DMS 273 (cell line): ENCODE results near the gene KLRC2.
A peak's percentile ranks its signal among the peaks of the same experiment; 100 is the strongest.
"Not testable (repeated sequence)": the region's sequence is repeated elsewhere in the genome, so short reads cannot be mapped to it uniquely, and the experiment has no call there.

Experiments
- DNase-seq: peaks from one replicate; lab custom pipeline; 2025; ENCODE audit not compliant: unreplicated experiment; lab: John Stamatoyannopoulos, UW

Gene KLRC2

DNA sequence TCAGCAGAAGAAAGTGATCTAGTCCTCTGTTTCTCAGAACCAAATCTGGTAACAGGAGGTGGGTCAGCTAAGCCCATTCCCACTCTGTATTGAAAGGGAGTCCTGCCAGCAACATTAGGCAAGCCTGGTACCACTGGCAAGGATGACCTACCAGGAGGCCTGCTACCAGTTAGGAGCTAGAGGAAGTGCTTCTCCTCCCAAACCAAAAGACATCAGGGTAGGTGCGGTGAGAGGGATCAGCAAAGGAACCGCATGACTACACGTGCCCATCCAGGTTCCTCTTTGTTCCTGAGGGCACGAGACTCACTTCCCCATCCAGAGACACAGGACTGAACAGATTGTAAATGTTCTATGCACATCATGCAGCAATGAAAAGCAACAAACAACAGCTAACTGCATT lies 29.1 kb downstream of the KLRC2 start:
- DNase-seq, result no peak

DNA sequence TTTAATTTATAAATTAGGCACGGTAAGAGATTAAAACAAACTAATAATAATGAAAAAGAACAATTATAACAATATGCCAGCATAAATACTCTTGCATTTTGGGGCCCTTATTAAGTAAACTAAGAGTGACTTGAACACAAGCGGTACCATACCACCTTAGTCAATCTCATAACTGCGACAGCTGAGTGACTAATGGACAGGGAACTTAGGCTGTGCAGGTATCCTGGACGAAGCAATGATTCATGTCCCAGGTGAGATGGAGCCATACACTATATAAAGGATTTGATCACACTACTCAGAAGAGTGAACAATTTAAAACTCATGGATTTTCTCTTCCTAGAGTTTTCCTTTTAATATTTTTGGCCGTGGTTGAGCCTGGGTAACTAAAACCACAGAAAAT lies 30.5 kb downstream of the KLRC2 start:
- DNase-seq, result no peak

DNA sequence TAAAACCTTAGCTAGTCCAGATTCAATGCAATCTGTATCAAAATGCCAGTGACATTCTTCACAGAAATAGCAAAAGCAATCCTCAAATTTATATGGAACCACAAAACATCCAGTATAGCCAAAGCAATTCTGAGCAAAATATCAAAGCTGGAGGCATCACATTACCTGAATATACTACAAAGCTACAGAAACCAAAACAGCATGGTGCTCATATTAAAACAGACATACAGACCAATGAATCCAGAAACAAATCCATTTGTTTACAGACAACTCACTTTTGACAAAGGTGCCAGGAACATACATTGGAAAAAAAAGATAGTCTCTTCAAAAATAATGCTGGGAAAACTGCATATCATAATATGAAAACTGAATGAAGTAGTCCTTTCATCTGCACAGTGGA lies 31.0 kb downstream of the KLRC2 start:
- no peak for DNase-seq

- no peak for DNase-seq
These were observed 35.0 kb downstream of the KLRC2 start for GRCh38 chr12:10400829-10401228.

- no peak for DNase-seq
These were observed 37.6 kb downstream of the KLRC2 start for GRCh38 chr12:10398168-10398567.

DNA sequence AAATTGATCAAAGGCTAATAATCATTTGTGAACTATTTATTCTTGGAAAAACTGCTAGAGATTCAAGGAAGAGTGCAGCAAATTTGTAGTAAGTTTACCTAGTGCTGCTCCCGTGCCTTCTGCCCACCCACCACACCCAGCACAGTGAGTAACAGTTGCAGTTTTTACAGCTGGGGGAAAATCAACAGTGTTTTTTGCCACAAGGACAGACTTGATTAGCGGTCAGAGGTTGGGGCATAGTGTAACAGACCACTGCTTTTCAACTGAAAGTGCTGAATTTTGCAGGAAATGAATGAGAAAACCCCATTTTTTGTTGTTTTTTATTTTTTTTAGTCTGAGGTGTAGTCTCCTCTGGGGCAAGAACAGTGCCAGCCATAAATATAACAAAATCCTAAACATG lies 38.5 kb downstream of the KLRC2 start:
- DNase-seq, result no peak

GRCh38 chr12:10396176-10396575 lies 39.6 kb downstream of the KLRC2 start:
- not testable (repeated sequence) for DNase-seq

DNA sequence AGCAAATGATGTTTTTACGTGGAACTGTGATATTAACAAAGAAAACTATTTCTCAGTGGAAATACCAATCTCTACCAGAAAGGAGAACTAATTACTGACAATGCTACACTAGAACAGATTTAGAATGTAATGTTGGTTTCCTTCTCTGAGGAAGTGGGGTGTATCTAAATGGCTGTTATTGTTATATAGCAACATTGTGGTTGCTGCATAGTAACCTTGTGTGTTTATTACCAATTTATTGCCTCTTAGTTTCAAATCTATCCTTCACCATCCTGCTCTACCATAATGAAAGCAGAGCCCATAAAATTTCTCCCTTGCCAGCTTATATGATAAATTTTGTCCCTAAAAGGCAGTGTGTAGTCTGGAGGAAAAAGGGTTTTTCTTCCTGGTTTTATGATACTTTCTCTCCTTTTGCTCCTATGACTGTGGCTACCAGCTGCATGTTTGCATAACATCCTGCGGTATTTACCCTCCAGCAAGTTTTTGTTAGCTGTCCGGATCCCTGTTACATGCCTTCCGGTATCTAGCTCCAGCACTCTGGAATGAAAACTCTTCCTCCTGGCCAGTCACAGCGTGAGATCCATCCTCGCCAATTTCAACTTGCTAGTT lies 40.3 kb downstream of the KLRC2 start:
- no peak for DNase-seq

DNA sequence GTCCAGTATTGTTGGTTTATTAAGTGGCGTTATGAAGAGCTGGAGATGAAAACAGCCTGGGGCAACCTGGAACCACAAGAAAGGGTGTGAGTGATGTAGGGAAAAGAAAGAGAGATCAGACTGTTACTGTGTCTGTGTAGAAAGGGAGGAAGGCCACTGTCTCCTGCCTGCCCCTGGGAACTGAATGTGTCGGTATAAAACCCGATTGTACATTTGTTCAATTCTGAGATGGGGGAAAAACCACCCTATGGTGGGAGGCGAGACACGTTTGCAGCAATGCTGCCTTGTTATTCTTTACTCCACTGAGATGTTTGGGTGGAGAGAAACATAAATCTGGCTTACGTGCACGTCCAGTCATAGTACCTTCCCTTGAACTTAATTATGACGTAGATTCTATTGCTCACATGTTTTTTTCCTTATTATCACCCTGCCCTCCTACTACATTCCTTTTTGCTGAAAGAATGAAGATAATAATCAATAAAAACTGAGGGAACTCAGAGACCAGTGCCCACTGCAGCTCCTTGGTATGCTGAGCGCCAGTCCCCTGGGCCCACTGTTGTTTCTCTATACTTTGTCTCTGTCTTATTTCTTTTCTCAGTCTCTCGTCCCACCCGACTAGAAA lies 41.2 kb downstream of the KLRC2 start:
- not testable (repeated sequence) for DNase-seq

DNA sequence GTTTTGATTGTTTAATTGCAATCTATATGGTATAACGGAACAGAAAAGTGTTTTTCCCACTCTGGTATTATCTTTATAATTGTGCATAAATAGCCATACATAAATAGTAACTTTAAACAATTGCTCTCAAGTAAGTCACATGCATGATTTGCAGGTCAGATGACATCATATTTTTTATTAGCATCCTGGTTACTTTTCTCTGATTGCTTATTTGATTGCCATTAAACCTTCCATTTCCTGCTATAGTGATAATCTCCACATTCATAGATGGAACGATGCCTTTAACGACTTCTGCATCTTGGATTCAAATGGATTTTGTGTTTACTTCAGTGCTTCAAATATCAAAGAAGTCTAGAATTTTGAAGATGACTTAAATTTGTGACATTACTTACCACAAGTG lies 42.5 kb downstream of the KLRC2 start:
- no peak for DNase-seq

DNA sequence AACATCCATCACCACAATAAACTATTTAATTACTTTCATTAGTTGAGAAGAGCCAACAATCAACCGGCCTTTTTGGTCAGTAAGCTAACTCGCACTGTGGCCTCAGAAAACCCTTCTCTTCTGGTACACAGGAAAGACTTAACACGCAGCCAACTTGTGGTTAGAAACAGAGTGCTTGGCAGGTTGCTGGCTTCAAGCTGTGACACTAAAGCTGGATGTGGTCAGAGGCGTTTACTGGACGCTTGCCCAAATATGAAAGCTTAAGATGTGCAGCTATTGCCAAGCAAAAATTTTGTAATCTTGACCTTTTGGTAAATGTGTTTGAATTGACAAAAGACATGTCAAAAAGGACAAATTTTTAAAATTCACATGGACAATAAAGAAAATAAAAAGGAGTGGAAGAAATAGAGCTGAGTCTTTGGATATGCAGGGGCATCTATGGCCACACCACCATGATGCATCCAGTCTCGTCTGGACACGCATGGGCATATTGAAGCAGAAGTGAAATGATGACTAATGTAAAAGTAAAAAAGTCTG lies 43.3 kb downstream of the KLRC2 start:
- DNase-seq, result peak; percentile 14

DNA sequence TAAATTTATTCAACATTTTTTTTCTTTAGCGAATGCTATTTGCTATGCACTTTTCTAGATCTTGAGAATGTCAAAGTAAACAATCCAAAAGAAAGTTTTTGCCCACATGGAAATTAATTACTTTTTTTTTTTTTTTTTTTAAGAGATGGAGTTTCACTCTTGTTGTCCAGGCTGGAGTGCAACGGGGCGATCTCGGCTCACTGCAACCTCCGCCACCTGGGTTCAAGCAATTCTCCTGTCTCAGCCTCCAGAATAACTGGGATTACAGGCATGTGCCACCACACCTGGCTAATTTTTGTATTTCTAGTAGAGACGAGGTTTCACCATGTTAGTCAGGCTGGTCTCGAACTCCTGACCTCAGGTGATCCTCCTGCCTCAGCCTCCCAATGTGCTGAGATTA lies 44.8 kb downstream of the KLRC2 start:
- not testable (repeated sequence) for DNase-seq

- no peak for DNase-seq
These were observed 45.9 kb downstream of the KLRC2 start, which contains the start of gene KLRK1 for GRCh38 chr12:10389904-10390303. Gene KLRK1, minus strand, starts transcription at chr12:10390041. Its CDS starts 1,231 bp downstream, at chr12:10388810.

- no peak for DNase-seq
These were observed 47.0 kb downstream of the KLRC2 start for GRCh38 chr12:10388624-10389413.

DNA sequence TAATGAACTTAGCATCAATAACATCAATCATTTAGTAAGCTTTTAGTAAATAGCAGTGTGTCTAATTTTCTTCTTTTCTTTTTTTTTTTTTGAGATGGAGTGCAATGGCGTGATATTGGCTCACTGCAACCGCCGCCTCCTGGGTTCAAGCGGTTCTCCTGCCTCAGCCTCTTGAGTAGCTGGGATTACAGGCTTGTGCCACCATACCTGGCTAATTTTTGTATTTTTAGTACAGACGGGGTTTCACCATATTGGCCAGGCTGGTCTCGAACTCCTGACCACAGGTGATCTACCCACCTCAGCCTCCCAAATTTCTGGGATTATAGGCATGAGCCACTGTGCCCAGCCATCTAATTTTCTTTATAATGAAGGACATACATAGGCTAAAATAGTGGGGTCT lies 48.3 kb downstream of the KLRC2 start:
- not testable (repeated sequence) for DNase-seq

- DNase-seq, result no peak
These were observed 49.0 kb downstream of the KLRC2 start for GRCh38 chr12:10386857-10387256.

GRCh38 chr12:10385166-10385613 lies 50.6 kb downstream of the KLRC2 start:
- DNase-seq, result no peak

DNA sequence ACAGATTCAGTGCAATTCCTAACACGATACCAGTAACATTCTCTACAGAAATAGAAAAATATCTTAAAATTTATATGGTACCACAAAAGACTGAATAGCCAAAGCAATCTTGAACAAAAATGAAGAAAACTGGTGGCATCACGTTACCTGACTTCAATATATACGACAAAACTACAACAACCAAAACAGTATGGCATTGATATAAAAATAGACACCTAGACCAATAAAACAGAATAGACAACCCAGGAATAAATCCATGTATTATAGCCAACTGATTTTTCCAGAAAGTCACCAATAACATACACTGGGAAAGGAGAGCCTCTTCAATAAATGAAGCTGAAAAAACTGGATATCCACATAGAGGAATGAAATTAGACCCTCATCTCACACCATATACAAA lies 51.6 kb downstream of the KLRC2 start:
- DNase-seq, result no peak

- DNase-seq, result no peak
These were observed 53.7 kb downstream of the KLRC2 start for GRCh38 chr12:10381928-10382628.
